ENCODE measurements around the gene BIRC6.
"Not testable (repeated sequence)": the region's sequence is repeated elsewhere in the genome, so short reads cannot be mapped to it uniquely, and the experiment has no call there.

The BIRC6 gene

DNA sequence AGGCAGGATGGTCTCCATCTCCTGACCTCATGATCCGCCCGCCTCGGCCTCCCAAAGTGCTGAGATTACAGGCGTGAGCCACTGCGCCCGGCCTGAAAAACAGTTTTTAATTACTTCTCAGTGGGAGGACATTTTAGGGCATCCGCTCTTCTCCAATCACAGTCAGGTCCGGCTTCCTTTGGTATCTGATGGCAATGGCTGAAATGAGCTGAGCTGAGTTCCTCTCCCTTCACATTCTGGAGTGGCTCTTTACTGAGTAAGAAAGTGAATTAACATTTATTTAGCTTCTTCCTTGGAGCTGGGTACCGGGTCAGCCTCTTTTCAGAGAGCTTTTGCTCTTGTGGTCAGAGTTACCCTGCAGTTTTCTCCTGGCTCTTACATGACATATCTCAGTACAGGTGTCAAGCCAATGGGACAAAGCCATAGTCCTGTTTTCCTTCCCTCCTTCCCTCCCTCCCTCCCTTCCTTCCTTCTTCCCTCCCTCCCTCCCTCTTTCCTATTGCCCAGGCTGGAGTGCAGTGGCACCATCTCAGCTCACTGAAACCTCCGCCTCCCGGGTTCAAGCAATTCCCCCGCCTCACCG, 269.9 kb downstream of the BIRC6 start:
- TF ChIP-seq, protein P1, sequence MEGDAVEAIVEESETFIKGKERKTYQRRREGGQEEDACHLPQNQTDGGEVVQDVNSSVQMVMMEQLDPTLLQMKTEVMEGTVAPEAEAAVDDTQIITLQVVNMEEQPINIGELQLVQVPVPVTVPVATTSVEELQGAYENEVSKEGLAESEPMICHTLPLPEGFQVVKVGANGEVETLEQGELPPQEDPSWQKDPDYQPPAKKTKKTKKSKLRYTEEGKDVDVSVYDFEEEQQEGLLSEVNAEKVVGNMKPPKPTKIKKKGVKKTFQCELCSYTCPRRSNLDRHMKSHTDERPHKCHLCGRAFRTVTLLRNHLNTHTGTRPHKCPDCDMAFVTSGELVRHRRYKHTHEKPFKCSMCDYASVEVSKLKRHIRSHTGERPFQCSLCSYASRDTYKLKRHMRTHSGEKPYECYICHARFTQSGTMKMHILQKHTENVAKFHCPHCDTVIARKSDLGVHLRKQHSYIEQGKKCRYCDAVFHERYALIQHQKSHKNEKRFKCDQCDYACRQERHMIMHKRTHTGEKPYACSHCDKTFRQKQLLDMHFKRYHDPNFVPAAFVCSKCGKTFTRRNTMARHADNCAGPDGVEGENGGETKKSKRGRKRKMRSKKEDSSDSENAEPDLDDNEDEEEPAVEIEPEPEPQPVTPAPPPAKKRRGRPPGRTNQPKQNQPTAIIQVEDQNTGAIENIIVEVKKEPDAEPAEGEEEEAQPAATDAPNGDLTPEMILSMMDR (IDR thresholded peaks at IDR 0.05) = no peak
- H3K27me3 Mint-ChIP-seq (ENCODE audit: low read depth, poor library complexity) = peaks cover 12% of the 10 kb centered on the region
- no peaks in the 10 kb centered on the region for H3K9me3 Mint-ChIP-seq
- H3K4me3 Mint-ChIP-seq = peak overlapping the region; percentile 93
- DNase-seq = no peak
- no peak overlapping the region for H3K27ac Mint-ChIP-seq
- H3K36me3 Mint-ChIP-seq (ENCODE audit: low read depth) = peaks cover 14% of the 10 kb centered on the region
- H3K4me1 Mint-ChIP-seq = peaks cover 29% of the 10 kb centered on the region

DNA sequence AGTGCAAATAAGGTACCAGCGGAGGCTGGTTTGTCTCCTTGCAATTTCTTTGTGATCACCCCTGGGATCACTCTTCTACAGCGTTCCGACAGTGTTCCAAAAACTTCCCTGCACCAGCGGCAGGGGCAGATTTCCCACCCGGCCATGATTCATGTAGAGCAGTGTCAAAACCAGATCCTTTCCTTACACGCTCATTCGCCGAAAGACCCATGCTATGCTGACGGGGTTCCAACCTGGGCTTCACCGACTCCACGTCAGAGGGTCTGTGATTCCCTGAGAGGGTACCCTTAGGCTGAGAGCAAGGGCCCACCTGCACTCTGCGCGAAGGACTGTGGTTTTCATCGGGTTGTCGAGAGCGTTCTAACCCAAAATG, 270.6 kb downstream of the BIRC6 start:
- DNase-seq = peak; percentile 36
- TF ChIP-seq, protein P1 (IDR thresholded peaks at IDR 0.05) = no peak
- Mint-ChIP-seq H3K27me3 (ENCODE audit: low read depth, poor library complexity) (peaks cover 12% of the 10 kb centered on the region), H3K36me3 (ENCODE audit: low read depth) (peaks cover 9% of the 10 kb centered on the region), H3K4me1 (peaks cover 29% of the 10 kb centered on the region), H3K9me3 (no peaks in the 10 kb centered on the region), H3K27ac (peak overlapping the region; percentile 68), H3K4me3 (peak overlapping the region; percentile 93)

- Mint-ChIP-seq H3K9me3 (no peaks in the 10 kb centered on the region), H3K4me1 (peaks cover 29% of the 10 kb centered on the region), H3K4me3 (peak within 1 kb of the TSS; percentile 93), H3K27ac (peak within 1 kb of the TSS; percentile 68), H3K27me3 (ENCODE audit: low read depth, poor library complexity) (peaks cover 12% of the 10 kb centered on the region), H3K36me3 (ENCODE audit: low read depth) (peaks cover 9% of the 10 kb centered on the region)
- DNase-seq = peak; percentile 90
- TF ChIP-seq, protein P1 (IDR thresholded peaks at IDR 0.05) = no peak
Measured at GRCh38 chr2:32627814-32628579, 271.2 kb downstream of the BIRC6 start, which contains the start of gene TTC27. TSS of gene TTC27 (plus strand) at chr2:32628050. CDS start at chr2:32628293, 243 bp downstream.

DNA sequence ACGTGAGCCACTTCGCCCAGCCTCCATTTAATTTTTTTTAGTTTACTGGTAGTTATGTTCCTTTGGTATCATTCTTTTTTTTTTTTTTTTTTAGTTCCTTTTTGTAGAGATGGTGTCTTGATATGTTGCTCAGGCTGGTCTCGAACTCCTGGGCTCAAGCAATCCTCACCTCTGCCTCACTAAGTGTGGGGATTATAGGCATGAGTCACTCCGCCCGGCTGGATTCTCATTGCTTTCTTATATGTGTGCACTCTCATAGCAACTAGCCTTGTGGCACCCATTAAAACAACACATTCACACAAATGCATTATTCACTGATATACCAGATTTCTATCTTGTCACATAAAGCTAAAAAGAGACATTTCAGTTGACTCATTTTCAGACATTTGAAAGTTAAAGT, 275.3 kb downstream of the BIRC6 start:
- Mint-ChIP-seq H3K9me3 (no peaks in the 10 kb centered on the region), H3K27ac (no peak overlapping the region), H3K27me3 (ENCODE audit: low read depth, poor library complexity) (peaks cover 5% of the 10 kb centered on the region), H3K36me3 (ENCODE audit: low read depth) (peaks cover 13% of the 10 kb centered on the region), H3K4me1 (peaks cover 21% of the 10 kb centered on the region), H3K4me3 (no peak overlapping the region)
- TF ChIP-seq, protein P1 (IDR thresholded peaks at IDR 0.05) = no peak
- no peak for DNase-seq

DNA sequence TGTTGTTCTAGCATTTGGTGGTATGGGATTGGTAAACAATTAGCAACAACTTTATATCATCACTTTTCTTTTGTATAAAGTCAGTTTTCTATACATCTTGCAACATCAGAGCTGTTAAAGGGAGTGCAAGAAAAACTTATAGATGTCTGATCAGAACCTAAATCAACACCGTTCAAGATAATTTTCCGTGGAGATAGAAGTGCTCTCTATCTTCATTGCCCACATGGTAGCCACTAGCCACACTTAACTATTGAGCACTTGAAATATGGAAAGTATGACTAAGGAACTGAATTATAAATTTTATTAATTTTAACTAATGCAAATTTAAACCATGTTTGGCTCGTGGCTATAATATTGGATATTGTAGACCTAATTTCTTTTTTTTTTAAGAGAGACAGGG, 276.2 kb downstream of the BIRC6 start:
- Mint-ChIP-seq H3K9me3 (no peaks in the 10 kb centered on the region), H3K27ac (no peak overlapping the region), H3K27me3 (ENCODE audit: low read depth, poor library complexity) (peaks cover 2% of the 10 kb centered on the region), H3K4me1 (peaks cover 12% of the 10 kb centered on the region), H3K36me3 (ENCODE audit: low read depth) (peaks cover 18% of the 10 kb centered on the region), H3K4me3 (no peak overlapping the region)
- DNase-seq = no peak
- TF ChIP-seq, protein P1 (IDR thresholded peaks at IDR 0.05) = no peak

DNA sequence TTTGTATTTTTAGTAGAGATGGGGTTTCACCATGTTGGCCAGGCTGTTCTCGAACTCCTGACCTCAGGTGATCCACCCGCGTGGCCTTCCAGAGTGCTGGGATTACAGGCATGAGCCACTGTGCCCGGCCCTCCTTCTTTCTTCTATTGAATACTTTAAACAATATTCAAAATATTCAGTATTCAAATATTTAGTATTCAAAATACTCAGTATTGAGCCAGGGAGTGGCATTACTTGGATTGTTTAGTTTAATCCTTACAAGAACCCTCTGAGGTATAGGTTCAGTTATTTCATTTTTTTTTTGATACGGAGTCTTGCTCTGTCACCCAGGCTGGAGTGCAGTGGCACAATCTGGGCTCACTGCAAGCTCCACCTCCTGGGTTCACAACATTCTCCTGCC, 281.7 kb downstream of the BIRC6 start:
- H3K27ac Mint-ChIP-seq; H3K4me1 Mint-ChIP-seq; H3K27me3 Mint-ChIP-seq (ENCODE audit: low read depth, poor library complexity); H3K4me3 Mint-ChIP-seq; H3K9me3 Mint-ChIP-seq; DNase-seq: not testable (repeated sequence)
- peaks cover 40% of the 10 kb centered on the region for H3K36me3 Mint-ChIP-seq (ENCODE audit: low read depth)

Measured in nephron progenitor cell (in vitro differentiated cells).